ENCODE measurements around the gene LARP4B.

- TF ChIP-seq CTCF (IDR thresholded peaks at IDR 0.05) (no peak), POLR2A (IDR thresholded peaks at IDR 0.05) (no peak), POLR2AphosphoS5 (IDR thresholded peaks at IDR 0.05; ENCODE audit: insufficient read depth in 1 of 2, low read depth in 1 of 2) (no peak)
Measured at GRCh38 chr10:969473-970150, 38.1 kb upstream of the LARP4B start.

Data from vagina (tissue), 2 donors.